Thyroid gland (tissue), 4 donors: ENCODE data around the gene KIAA0232.

Experiments
- CTCF ChIP-seq, 6 experiments: fragments of 200-600 bp in 3 of 6; fragments of 450-650 bp in 3 of 6; sonication (generic) in 3 of 6; IDR thresholded peaks; one replicate each; pipeline ENCODE4 v1.5.1; 2016 to 2019; ENCODE audit warnings: antibody characterized with exemption in 6 of 6, mild to moderate bottlenecking in 2 of 6, inconsistent platforms in 1 of 6, moderate library complexity in 1 of 6
- POLR2A ChIP-seq, 2 donors: fragments of 450-650 bp; IDR thresholded peaks; one replicate each; pipeline ENCODE4 v1.6.1; 2017; ENCODE audit warnings: antibody characterized with exemption in 2 of 2, mild to moderate bottlenecking in 2 of 2, moderate library complexity in 1 of 2

- TF ChIP-seq POLR2A (IDR thresholded peaks at IDR 0.05) = no peak
- TF ChIP-seq CTCF (IDR thresholded peaks at IDR 0.05) = no peak
Measured at GRCh38 chr4:6769233-6769988, 13.1 kb upstream of the KIAA0232 start.
